Measurements from ENCODE around the gene PCCB.
"Not testable (repeated sequence)": the region's sequence is repeated elsewhere in the genome, so short reads cannot be mapped to it uniquely, and the experiment has no call there.

The PCCB gene

GRCh38 chr3:136326316-136326715, 76.2 kb downstream of the PCCB start:
- no peak for DNase-seq (ENCODE audit: low read depth in 2 of 3, low spot score in 2 of 3)

DNA sequence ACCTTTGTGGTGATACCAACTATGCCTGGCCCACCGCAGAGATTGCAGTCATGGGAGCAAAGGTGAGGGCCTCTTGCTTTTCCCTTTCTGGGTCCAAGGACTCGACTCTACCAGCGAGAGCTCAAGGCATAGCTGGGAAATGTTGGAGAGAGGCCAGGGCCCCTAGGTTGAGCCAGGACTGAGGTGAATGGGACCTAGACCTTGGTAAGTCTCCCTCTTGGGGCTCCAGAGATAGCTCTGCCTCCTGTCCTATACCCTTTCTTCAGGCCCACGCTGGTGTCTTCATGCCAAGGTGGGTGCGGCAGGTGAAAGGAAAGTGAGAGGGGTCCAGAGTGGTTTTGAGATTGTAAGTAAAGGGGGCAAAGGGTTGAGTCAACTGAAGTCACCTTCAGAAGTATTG, 77.5 kb downstream of the PCCB start:
- no peak for DNase-seq (ENCODE audit: low read depth in 2 of 3, low spot score in 2 of 3)

DNA sequence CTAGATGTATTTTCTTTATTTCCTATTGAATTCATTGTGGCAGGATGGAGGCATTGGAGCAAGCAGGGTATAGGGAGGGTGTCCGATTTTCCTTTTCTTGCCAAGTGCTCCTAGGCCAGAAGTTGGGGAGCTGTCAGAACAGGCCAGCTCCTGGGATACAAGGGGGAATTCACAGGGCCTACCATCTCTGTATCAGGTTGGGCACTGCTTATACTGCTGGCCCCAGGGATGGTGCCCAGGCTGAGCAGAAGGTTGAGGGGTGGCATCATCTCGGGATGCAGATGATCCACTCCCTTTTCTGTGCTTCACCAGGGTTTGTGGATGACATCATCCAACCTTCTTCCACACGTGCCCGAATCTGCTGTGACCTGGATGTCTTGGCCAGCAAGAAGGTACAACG, 79.5 kb downstream of the PCCB start:
- DNase-seq (ENCODE audit: low read depth in 2 of 3, low spot score in 2 of 3), result no peak

DNA sequence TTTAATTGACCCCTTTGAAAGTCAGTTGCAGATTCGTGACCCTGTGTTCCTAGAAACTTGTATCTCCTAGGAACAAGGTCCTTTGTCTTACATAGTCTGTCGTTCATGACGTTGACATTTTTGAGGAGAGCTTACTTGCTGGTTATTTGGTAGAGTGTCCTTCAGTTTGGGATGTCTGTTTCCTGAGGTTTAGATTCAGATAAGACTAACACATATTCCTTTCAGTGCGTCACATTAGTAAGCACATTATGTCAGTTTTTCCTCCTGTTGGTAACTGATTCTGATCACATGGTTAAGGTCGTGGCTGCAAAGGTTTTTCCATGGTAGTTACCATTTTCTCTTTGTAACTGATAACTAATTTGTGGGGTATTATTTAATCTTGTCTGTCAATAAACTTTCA, 80.8 kb downstream of the PCCB start:
- DNase-seq (ENCODE audit: low read depth in 2 of 3, low spot score in 2 of 3), result no peak

- DNase-seq (ENCODE audit: low read depth in 2 of 3, low spot score in 2 of 3), result no peak
Measured at GRCh38 chr3:136332302-136332701, 82.2 kb downstream of the PCCB start.

- DNase-seq (ENCODE audit: low read depth in 2 of 3, low spot score in 2 of 3), result no peak
Measured at GRCh38 chr3:136332776-136333175, 82.6 kb downstream of the PCCB start.

GRCh38 chr3:136334209-136334608, 84.1 kb downstream of the PCCB start:
- no peak for DNase-seq (ENCODE audit: low read depth in 2 of 3, low spot score in 2 of 3)

DNA sequence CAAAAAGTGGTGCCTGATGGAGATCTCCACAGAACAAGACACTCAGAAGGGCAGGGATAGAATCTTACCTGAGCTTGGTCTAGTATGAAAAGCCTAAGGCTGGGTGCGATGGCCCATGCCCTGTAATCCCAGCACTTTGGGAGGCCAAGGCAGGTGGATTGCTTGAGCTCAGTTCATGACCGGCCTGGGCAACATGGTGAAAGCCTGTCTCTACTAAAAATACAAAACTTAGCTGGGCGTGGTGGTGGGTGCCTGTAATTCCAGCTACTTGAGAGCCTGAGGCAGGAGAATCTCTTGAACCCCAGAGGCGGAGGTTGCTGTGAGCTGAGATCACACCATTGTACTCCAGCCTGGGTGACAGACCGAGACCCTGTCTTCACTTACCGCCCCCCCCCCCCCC, 84.6 kb downstream of the PCCB start:
- not testable (repeated sequence) for DNase-seq (ENCODE audit: low read depth in 2 of 3, low spot score in 2 of 3)

DNA sequence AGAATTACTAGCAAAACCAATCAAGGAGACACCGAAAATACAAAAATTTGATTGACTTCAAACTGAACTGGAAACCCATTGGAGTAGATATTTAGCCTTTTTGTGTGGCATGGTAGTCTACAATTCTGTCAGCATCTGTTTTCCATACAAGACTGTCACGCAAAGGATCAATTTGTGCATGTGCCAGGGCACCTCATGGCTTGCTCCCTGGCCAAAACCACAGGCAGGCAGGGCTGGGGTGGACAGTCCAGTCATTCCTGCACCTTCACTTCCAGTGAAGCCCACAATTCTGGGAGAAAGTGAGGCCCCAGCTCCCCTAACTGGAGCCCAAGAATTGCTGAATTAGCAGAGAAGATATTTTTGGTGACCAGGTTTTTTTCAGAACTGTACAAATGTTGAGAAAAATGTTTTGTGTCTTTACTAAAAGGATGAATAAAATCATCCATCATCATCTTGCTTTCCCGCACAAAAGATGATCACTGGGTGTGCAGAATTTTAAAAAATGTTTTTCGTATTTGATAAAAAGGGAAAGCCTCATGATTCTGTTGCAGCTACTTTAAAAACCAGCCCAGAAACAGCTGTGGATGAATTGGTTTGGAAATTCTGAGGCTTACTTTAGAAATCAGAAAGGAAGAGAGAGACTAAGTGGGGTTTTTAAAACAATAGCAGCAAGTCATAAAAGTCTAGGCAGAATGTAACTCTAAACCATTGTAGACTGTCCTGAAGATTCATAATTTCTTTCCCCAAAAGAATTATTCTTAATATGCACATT, 86.4 kb downstream of the PCCB start:
- DNase-seq (ENCODE audit: low read depth in 2 of 3, low spot score in 2 of 3), result no peak

- no peak for DNase-seq (ENCODE audit: low read depth in 2 of 3, low spot score in 2 of 3)
Measured at GRCh38 chr3:136343446-136343845, 93.3 kb downstream of the PCCB start.

- DNase-seq (ENCODE audit: low read depth in 2 of 3, low spot score in 2 of 3), result no peak
Measured at GRCh38 chr3:136343873-136344555, 93.9 kb downstream of the PCCB start.

- DNase-seq (ENCODE audit: low read depth in 2 of 3, low spot score in 2 of 3), result no peak
Measured at GRCh38 chr3:136346486-136346885, 96.3 kb downstream of the PCCB start.

DNA sequence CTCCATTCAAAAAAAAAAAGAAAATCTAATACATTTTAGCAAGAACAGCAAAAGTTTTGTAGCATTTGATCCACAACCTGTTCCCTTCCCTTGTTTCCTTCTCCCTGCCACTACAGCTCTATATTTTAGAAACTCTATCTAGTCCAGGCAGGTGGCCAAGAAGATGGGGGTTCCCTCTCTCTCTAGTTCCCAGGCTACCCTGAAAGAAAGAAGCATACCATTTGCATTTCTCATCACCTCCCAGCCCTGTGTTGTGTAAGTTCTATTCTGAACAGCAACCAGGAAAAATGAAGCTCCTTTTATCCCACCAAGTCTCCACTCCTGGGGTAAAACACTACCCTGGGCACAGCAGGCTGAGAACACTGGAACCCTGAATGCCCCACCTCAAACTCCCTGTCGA, 100.0 kb downstream of the PCCB start:
- DNase-seq (ENCODE audit: low read depth in 2 of 3, low spot score in 2 of 3), result no peak

DNA sequence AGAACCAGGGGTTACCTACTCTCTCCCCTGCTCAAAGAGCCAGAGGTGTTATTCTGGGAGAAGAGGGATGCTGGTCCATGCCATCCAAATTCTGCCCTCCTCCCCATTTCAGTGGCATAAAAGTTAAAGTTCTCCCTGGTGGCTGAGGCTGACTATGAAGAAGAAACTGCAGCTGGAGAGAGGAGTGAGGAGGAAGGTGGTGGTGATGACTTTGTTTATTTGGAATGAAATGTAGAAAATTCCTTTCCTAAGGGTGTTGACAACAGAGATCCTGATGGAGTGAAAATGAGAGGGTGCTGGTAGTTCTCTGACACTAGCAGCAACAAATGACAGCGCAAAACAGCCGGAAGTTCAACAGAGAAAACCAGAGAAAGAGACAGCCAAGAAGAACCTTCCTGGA, 100.4 kb downstream of the PCCB start:
- DNase-seq (ENCODE audit: low read depth in 2 of 3, low spot score in 2 of 3), result no peak

DNA sequence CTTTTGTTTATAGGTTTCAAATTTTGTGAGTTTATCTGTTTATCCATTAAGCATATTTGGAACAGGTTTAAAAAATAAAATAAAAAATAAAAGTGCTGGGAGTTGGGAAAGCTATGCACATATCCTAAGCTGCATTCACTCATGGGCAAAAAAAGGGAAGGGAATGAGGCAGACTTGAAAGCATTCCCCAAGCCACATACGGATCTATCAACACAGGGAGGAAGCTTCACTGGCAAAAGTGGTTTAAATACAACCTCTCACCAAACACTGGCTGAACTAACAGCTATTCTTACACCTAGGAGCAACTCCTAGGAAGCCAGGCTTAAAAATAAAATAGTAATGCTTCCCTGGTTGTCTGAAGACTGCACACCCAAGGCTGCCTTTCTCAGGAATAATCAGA, 101.2 kb downstream of the PCCB start:
- no peak for DNase-seq (ENCODE audit: low read depth in 2 of 3, low spot score in 2 of 3)

GRCh38 chr3:136351905-136352304, 101.8 kb downstream of the PCCB start:
- DNase-seq (ENCODE audit: low read depth in 2 of 3, low spot score in 2 of 3), result no peak

DNA sequence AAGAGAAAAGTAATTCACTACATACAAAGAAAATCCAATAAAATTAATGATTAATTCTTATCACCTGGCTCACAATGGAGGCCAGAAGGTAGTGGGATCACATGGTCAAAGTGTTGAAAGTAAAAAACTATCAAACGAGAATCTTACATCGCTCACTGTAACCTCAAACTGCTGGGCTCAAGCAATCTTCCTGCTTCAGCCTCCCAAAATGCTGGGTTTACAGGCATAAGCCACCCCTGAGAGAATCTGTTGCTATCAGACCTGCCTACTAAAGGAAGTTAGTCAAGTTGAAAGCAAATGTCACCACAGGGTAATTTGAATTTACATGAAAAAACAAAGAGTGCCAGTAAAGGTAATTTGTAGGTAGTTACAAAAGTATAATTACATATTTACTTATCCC, 103.3 kb downstream of the PCCB start:
- DNase-seq (ENCODE audit: low read depth in 2 of 3, low spot score in 2 of 3), result no peak

GRCh38 chr3:136366289-136366688, 116.1 kb downstream of the PCCB start:
- no peak for DNase-seq (ENCODE audit: low read depth in 2 of 3, low spot score in 2 of 3)

- not testable (repeated sequence) for DNase-seq (ENCODE audit: low read depth in 2 of 3, low spot score in 2 of 3)
Measured at GRCh38 chr3:136375800-136376199, 125.7 kb downstream of the PCCB start.

DNA sequence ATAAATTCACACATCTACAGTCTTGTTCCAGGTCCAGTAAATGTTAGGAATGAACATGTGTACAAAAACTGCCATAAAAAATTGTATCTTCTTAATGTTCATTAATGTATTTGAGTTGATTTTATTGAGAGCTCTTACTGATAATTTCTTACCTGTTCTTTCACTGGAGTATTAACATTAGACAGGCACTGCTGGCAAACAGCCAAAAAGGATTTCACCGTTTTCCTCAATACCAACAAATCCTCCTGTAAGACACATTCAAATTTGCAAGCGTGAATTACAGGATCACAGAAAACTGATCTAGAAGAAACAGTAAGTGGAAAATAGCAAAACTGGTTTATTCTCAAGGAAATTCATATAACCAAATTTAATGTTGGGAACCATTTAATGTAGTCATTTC, 127.4 kb downstream of the PCCB start:
- DNase-seq (ENCODE audit: low read depth in 2 of 3, low spot score in 2 of 3), result no peak

DNA sequence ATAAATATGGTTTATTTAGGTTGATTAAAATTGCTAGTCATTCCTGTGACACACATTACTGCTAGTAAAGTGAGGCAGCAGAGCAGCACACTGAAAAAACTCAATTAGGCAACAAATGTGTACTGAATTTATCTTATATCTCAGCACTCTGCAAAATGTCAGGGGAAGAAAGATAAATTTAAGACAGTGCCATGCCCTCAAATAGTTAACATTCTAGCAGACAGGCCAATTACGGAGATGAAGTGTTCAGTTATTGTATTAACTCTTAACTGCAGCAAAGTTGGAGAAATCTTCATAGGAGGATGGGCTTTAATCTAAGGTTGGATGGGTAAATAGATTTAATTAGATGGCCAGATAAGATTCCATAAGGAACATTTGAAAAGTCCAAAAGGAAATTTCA, 127.9 kb downstream of the PCCB start:
- no peak for DNase-seq (ENCODE audit: low read depth in 2 of 3, low spot score in 2 of 3)
